Progenitor cell of endocrine pancreas (in vitro differentiated cells): Measurements from ENCODE around the gene UIMC1. TPM values are rescaled to one million over a fixed set of nuclear protein-coding genes. Genes with fewer than 3 reads are reported as not detected.

Experiments used
- DNase-seq: peaks from one replicate; pipeline ENCODE4 v3.0.0; 2021; ENCODE audit warnings: low spot score; ENCODE audit not compliant: unreplicated experiment
- H3K27ac Mint-ChIP-seq: 2 replicates; pipeline ENCODE4 v1.8.0; 2021; ENCODE audit warnings: mild to moderate bottlenecking, moderate library complexity, mixed read lengths
- H3K27me3 Mint-ChIP-seq: 2 replicates; pipeline ENCODE4 v1.8.0; 2021; ENCODE audit warnings: mixed read lengths
- H3K36me3 Mint-ChIP-seq: 2 replicates; pipeline ENCODE4 v1.8.0; 2022; ENCODE audit warnings: mixed read lengths; ENCODE audit not compliant: insufficient read depth
- H3K4me1 Mint-ChIP-seq: 2 replicates; pipeline ENCODE4 v1.8.0; 2021; ENCODE audit warnings: low read depth, mixed read lengths
- H3K4me3 Mint-ChIP-seq: 2 replicates; pipeline ENCODE4 v1.8.0; 2021; ENCODE audit warnings: low read depth, mild to moderate bottlenecking, moderate library complexity, mixed read lengths
- H3K9me3 Mint-ChIP-seq: 2 replicates; pipeline ENCODE4 v1.8.0; 2021; ENCODE audit warnings: low read depth, mixed read lengths
- total RNA-seq: library from RNA; stranded (reverse); gene quantifications from 2 replicates; pipeline ENCODE4 v1.2.1, GENCODE V29; 2021
- TF ChIP-seq, protein P1 (sequence below): fragments of 200-600 bp; sonication (generic); IDR thresholded peaks from one replicate; pipeline ENCODE4 v1.5.0; 2021; ENCODE audit warnings: antibody characterized with exemption, mild to moderate bottlenecking; ENCODE audit not compliant: unreplicated experiment

UIMC1 gene
- total RNA-seq, 1 donor from 2014 or later: 47.4 TPM

DNA sequence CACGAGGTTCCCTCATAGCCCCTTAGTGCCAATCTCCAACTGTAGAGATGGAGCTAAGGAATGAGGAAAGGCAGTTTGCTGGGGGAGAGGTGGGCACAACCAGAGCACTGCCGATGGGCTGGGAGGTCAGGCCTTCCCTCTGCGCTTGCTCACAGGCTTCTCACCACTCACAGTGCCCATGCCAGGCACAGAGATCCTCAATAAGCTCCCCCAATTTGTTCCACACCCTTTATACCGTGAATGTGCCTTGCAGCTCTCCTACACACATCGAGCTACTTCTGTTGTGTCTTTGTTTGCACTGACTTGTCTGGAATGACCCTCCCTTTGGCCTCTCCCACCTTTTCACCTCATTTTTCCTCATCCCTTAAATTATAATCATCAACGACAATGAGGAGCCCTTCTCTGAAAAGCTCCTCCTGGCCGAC is 105.8 kb downstream of the UIMC1 start:
- Mint-ChIP-seq H3K27ac (no peak overlapping the region), H3K27me3 (peaks cover 40% of the 10 kb centered on the region), H3K36me3 (peaks cover 24% of the 10 kb centered on the region), H3K9me3 (no peaks in the 10 kb centered on the region), H3K4me1 (peaks cover 20% of the 10 kb centered on the region), H3K4me3 (no peak overlapping the region)
- no peak for DNase-seq
- TF ChIP-seq, protein P1, sequence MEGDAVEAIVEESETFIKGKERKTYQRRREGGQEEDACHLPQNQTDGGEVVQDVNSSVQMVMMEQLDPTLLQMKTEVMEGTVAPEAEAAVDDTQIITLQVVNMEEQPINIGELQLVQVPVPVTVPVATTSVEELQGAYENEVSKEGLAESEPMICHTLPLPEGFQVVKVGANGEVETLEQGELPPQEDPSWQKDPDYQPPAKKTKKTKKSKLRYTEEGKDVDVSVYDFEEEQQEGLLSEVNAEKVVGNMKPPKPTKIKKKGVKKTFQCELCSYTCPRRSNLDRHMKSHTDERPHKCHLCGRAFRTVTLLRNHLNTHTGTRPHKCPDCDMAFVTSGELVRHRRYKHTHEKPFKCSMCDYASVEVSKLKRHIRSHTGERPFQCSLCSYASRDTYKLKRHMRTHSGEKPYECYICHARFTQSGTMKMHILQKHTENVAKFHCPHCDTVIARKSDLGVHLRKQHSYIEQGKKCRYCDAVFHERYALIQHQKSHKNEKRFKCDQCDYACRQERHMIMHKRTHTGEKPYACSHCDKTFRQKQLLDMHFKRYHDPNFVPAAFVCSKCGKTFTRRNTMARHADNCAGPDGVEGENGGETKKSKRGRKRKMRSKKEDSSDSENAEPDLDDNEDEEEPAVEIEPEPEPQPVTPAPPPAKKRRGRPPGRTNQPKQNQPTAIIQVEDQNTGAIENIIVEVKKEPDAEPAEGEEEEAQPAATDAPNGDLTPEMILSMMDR: no peak

DNA sequence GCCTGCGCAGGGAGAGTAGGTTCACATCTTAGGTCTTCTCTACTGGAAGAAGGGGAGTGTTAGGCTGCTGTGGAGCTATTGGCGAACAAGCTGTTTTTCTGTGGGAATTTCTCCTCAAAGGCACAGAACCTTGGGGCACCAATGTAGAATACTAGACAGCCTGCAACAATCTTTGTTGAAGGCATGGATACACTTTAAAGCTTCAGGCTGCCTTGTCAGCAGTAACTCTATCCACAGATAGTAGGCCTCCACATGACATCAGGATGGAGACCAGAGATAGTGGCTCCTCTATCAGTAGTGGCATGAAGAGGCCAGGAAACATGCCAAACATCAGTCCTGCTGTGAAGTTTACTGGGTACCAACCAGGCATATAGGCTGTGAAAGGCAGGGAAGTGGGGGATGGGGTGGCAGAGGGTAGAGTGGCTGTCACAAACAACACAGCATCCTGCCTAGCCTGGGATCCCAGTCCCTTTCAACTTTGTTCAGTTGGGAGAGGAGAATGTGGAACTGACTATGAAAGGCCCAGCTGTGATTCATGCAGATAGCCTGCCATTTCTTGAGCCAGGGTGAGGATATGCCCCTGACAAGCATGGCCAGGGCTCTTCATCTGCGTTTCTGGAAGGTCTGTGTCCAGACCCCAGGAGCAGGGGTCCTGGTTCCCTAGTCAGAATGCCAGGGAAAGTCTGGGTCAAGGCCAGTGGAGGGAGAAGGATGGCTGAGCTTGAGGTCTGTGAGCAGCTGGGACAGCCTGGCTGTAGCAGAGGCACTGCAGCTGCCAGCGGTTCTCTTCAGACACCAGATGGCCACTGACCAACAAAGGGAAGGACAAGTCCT is 106.4 kb downstream of the UIMC1 start:
- no peak for DNase-seq
- Mint-ChIP-seq H3K4me3 (no peak overlapping the region), H3K27me3 (peaks cover 43% of the 10 kb centered on the region), H3K36me3 (peaks cover 18% of the 10 kb centered on the region), H3K27ac (no peak overlapping the region), H3K9me3 (no peaks in the 10 kb centered on the region), H3K4me1 (peaks cover 18% of the 10 kb centered on the region)
- TF ChIP-seq, protein P1: no peak

DNA sequence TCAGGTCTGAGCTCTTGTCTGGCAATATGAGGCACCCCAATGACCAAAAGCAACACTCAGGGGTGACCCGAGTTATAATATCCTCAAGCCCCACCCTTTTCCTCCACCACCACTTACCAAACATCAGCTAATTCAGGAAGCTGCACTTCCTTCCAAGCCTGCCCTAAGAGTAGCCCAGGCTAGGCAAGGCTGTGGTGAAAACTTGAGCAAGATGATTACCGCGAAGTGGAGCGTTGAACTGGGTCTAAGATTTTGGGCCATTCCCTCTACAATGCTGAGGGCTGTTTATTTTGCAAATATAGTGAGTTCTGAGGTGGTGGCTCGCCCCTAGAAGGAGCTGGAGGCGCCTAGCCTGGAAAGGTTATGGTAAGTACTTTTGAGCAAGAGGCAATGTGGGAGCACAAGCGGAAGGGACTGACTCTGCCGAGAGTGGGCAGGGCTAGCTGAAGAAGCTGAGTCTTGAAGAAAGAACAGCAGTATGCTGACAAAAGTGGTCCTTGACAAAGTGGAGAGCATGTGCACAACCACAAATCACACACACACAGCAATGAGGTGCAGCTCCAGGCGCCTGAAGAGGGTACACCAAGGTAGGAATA is 107.2 kb downstream of the UIMC1 start, which contains the start of gene HK3:
Gene HK3, minus strand, starts transcription at position 51 of the 596 bp plus-strand sequence. CDS start 3,187 bp downstream, outside the sequence.
- H3K36me3 Mint-ChIP-seq: peaks cover 13% of the 10 kb centered on the region
- no peak for DNase-seq
- peaks cover 43% of the 10 kb centered on the region for H3K27me3 Mint-ChIP-seq
- H3K4me3 Mint-ChIP-seq: no peak within 1 kb of the TSS
- peaks cover 16% of the 10 kb centered on the region for H3K4me1 Mint-ChIP-seq
- no peak within 1 kb of the TSS for H3K27ac Mint-ChIP-seq
- TF ChIP-seq, protein P1: no peak
- H3K9me3 Mint-ChIP-seq: no peaks in the 10 kb centered on the region

DNA sequence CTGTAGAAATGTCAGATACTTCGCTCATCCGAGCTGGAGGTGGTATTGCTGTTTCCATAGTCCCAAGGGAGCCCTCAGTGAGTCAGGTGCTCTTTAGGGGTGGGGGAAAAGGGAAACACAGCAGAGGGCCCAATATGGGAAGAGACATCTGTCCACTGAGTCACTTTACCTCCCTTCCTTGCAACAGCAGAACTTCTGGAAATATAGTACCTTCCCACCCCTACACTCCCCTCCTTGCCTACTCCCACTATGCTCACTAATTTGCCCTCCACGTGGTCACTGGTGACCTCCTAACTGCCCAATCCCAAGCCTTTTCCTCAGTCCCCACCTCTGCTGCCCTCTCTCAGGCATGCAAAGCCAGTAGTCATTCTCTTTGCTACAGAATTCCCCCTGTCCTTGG is 109.3 kb downstream of the UIMC1 start:
- Mint-ChIP-seq H3K4me3 (no peak overlapping the region), H3K36me3 (peaks cover 7% of the 10 kb centered on the region), H3K27me3 (peaks cover 63% of the 10 kb centered on the region), H3K4me1 (no peaks in the 10 kb centered on the region), H3K27ac (no peak overlapping the region), H3K9me3 (no peaks in the 10 kb centered on the region)
- DNase-seq: no peak
- TF ChIP-seq, protein P1: no peak

DNA sequence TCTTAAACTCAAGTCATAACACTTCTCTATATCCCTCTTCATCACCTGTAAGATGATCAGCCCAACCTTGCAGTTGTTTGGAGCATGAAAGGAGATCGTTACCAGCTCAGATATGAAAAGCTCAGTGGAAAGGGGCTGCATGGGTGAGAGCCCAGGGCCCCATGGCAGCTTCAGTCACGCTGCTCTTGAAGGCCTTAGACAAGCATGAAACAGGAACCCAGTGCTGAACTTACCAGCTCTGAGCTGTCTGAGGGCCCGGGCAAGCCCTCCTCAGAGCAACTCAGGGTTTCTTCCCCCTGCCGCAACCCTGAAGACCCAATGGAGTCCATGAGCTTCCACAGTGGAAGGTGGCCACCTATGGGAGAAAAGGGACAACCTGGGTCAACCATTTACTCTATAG is 110.7 kb downstream of the UIMC1 start:
- H3K27ac Mint-ChIP-seq: no peak overlapping the region
- TF ChIP-seq, protein P1: no peak
- H3K4me3 Mint-ChIP-seq: no peak overlapping the region
- H3K9me3 Mint-ChIP-seq: no peaks in the 10 kb centered on the region
- DNase-seq: no peak
- peaks cover 66% of the 10 kb centered on the region for H3K27me3 Mint-ChIP-seq
- no peaks in the 10 kb centered on the region for H3K4me1 Mint-ChIP-seq
- H3K36me3 Mint-ChIP-seq: no peaks in the 10 kb centered on the region
